ENCODE measurements around the gene XPO4. TPM values are rescaled to one million over a fixed set of nuclear protein-coding genes. Genes with fewer than 3 reads are reported as not detected.
"Not testable (repeated sequence)": the region's sequence is repeated elsewhere in the genome, so short reads cannot be mapped to it uniquely, and the experiment has no call there.

Gene XPO4
- total RNA-seq, 1 donor from 2014 or later, result 19.9 TPM

DNA sequence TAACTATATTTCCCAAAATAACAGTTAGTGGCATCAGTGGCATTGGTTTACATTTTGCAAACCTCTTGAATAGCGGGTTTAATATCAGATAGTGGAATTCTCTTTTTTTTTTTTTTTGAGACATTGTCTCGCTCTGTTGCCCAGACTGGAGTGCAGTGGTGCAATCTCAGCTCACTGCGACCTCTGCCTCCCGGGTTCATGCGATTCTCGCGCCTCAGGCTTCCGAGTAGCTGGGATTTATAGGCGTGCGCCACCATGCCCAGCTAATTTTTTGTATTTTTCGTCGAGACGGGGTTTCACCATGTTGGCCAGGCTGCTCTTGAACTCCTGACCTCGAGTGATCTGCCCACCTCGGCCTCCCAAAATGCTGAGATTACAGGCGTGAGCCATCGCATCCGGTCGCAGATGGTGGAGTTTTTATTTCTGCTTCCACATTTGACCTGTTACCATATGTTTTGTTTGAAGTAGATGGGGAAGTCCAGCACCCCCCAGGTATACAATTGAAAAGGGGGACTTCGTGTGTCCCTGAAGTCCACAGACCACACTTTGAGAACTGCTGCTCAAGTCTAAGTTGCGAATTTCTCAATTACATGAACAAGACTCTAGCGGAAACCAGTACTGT is 40.5 kb upstream of the XPO4 start:
- peak overlapping the region; percentile 75 for H3K27ac Mint-ChIP-seq (ENCODE audit: unreplicated experiment)
- H3K9me3 Mint-ChIP-seq (ENCODE audit: unreplicated experiment), result no peaks in the 10 kb centered on the region
- H3K27me3 ChIP-seq (ENCODE audit: insufficient read depth, low read length), result peaks cover 2% of the 10 kb centered on the region
- H3K79me2 ChIP-seq (ENCODE audit: insufficient read depth, low read length), result no peaks in the 10 kb centered on the region
- H3K4me1 ChIP-seq (ENCODE audit: insufficient read depth, low read length), result peaks cover 4% of the 10 kb centered on the region
- H3K4me3 Mint-ChIP-seq (ENCODE audit: unreplicated experiment), result no peak overlapping the region
- TF ChIP-seq CTCF (IDR thresholded peaks at IDR 0.05; ENCODE audit: insufficient read depth, low read depth, low read length) (no peak), EZH2 (IDR thresholded peaks at IDR 0.05; ENCODE audit: insufficient read depth, low read length) (no peak)
- no peaks in the 10 kb centered on the region for H3K9me3 ChIP-seq (ENCODE audit: insufficient read depth, low read depth, low read length)
- H3K27ac ChIP-seq (ENCODE audit: low read depth, low read length), result peak overlapping the region; percentile 57
- peak overlapping the region; percentile 65 for H3K9ac ChIP-seq (ENCODE audit: low read length)
- no peak for DNase-seq (ENCODE audit: low read depth)
- H3K36me3 Mint-ChIP-seq (ENCODE audit: low read depth, unreplicated experiment), result no peaks in the 10 kb centered on the region
- no peaks in the 10 kb centered on the region for H4K20me1 ChIP-seq (ENCODE audit: insufficient read depth, low read length)
- H3K36me3 ChIP-seq (ENCODE audit: insufficient read depth, low read length), result no peaks in the 10 kb centered on the region
- no peak for FAIRE-seq
- H3K4me1 Mint-ChIP-seq (ENCODE audit: low read depth, unreplicated experiment), result peaks cover 2% of the 10 kb centered on the region
- peaks cover 14% of the 10 kb centered on the region for H3K27me3 Mint-ChIP-seq (ENCODE audit: low read depth, unreplicated experiment)
- peak overlapping the region; percentile 68 for H3K4me2 ChIP-seq (ENCODE audit: low read length)
- H2AFZ ChIP-seq (ENCODE audit: low read depth, low read length), result peak overlapping the region; percentile 26
- no peak overlapping the region for H3K4me3 ChIP-seq (ENCODE audit: insufficient read depth, low read depth, low read length)

DNA sequence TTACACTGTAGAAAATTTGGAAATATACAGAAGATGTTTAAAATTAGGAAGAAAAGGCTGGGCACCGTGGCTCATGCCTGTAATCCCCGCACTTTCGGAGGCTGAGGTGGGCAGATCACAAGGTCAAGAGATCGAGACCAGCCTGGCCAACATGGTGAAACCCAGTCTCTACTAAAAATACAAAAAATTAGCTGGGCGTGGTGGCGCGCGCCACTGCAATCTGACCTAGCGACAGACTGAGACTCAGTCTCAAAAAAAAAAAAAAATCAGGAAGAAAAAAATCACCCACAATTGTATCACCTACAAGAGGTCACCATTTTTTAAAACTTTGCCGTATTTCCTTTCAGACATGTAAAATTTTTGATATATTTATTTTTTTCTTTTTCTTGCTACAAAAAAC is 38.0 kb upstream of the XPO4 start:
- not testable (repeated sequence) for DNase-seq (ENCODE audit: low read depth); H3K4me2 ChIP-seq (ENCODE audit: low read length); H3K36me3 Mint-ChIP-seq (ENCODE audit: low read depth, unreplicated experiment); H4K20me1 ChIP-seq (ENCODE audit: insufficient read depth, low read length); H3K4me1 ChIP-seq (ENCODE audit: insufficient read depth, low read length); H3K36me3 ChIP-seq (ENCODE audit: insufficient read depth, low read length); H2AFZ ChIP-seq (ENCODE audit: low read depth, low read length); H3K27me3 Mint-ChIP-seq (ENCODE audit: low read depth, unreplicated experiment); H3K27me3 ChIP-seq (ENCODE audit: insufficient read depth, low read length); H3K4me3 ChIP-seq (ENCODE audit: insufficient read depth, low read depth, low read length); H3K27ac ChIP-seq (ENCODE audit: low read depth, low read length); H3K27ac Mint-ChIP-seq (ENCODE audit: unreplicated experiment); H3K9me3 Mint-ChIP-seq (ENCODE audit: unreplicated experiment); H3K9ac ChIP-seq (ENCODE audit: low read length); H3K4me1 Mint-ChIP-seq (ENCODE audit: low read depth, unreplicated experiment); H3K79me2 ChIP-seq (ENCODE audit: insufficient read depth, low read length); H3K9me3 ChIP-seq (ENCODE audit: insufficient read depth, low read depth, low read length); FAIRE-seq; H3K4me3 Mint-ChIP-seq (ENCODE audit: unreplicated experiment)

DNA sequence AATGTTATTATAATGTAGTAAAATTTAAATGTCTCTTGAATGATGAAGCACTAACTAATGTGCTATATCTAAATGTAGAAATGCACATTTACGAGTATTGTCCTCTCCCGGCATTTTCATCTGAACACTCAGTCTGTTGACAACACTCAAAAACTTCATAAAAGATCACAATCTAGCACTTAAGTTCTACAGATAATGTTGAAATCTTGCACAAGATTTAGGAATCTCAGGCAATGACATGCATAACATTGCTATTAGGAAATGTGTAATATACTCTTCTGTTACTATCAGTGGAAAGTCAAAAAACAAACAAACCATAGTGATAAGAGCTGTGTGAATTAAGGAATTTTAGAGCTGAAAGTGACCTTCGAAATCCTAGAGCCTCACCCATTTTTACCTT is 37.5 kb upstream of the XPO4 start:
- H3K27me3 Mint-ChIP-seq (ENCODE audit: low read depth, unreplicated experiment), result peaks cover 7% of the 10 kb centered on the region
- no peak overlapping the region for H3K4me3 Mint-ChIP-seq (ENCODE audit: unreplicated experiment)
- Histone ChIP-seq H3K4me1 (ENCODE audit: insufficient read depth, low read length) (peaks cover 4% of the 10 kb centered on the region), H3K79me2 (ENCODE audit: insufficient read depth, low read length) (no peaks in the 10 kb centered on the region), H2AFZ (ENCODE audit: low read depth, low read length) (no peak overlapping the region), H3K9ac (ENCODE audit: low read length) (no peak overlapping the region), H4K20me1 (ENCODE audit: insufficient read depth, low read length) (no peaks in the 10 kb centered on the region), H3K4me2 (ENCODE audit: low read length) (no peak overlapping the region), H3K9me3 (ENCODE audit: insufficient read depth, low read depth, low read length) (no peaks in the 10 kb centered on the region), H3K27me3 (ENCODE audit: insufficient read depth, low read length) (no peaks in the 10 kb centered on the region), H3K27ac (ENCODE audit: low read depth, low read length) (no peak overlapping the region), H3K4me3 (ENCODE audit: insufficient read depth, low read depth, low read length) (no peak overlapping the region), H3K36me3 (ENCODE audit: insufficient read depth, low read length) (no peaks in the 10 kb centered on the region)
- no peak for TF ChIP-seq CTCF (IDR thresholded peaks at IDR 0.05; ENCODE audit: insufficient read depth, low read depth, low read length)
- no peak for TF ChIP-seq EZH2 (IDR thresholded peaks at IDR 0.05; ENCODE audit: insufficient read depth, low read length)
- peak; percentile 43 for DNase-seq (ENCODE audit: low read depth)
- FAIRE-seq, result no peak
- peaks cover 2% of the 10 kb centered on the region for H3K4me1 Mint-ChIP-seq (ENCODE audit: low read depth, unreplicated experiment)
- no peak overlapping the region for H3K27ac Mint-ChIP-seq (ENCODE audit: unreplicated experiment)
- no peaks in the 10 kb centered on the region for H3K36me3 Mint-ChIP-seq (ENCODE audit: low read depth, unreplicated experiment)
- H3K9me3 Mint-ChIP-seq (ENCODE audit: unreplicated experiment), result no peaks in the 10 kb centered on the region
